ENCODE measurements around the gene SCIN.

- TF ChIP-seq POLR2AphosphoS5 (IDR thresholded peaks at IDR 0.05; ENCODE audit: low read depth, low read length) (no peak), SIN3A (IDR thresholded peaks at IDR 0.05; ENCODE audit: borderline replicate concordance, insufficient read depth, low read length) (no peak)
Observed at GRCh38 chr7:12581897-12582296, 11.4 kb downstream of the SCIN start.
